Keratinocyte (primary cell): ENCODE measurements around the gene ITCH. TPM values are rescaled to one million over a fixed set of nuclear protein-coding genes. Genes with fewer than 3 reads are reported as not detected.

Experiments used
- DNase-seq: peaks from one replicate; pipeline ENCODE4 v3.0.0-alpha.2; 2011; ENCODE audit warnings: low read depth, missing footprints, low spot score
- FAIRE-seq: peaks from 2 replicates; lab custom pipeline; 2011; peaks lifted over from hg19 to GRCh38; lab: Jason Lieb, UNC
- H2AFZ ChIP-seq: 2 replicates; pipeline ENCODE4 v1.6.0; 2012; ENCODE audit warnings: low read length, control low read depth, inconsistent platforms; ENCODE audit not compliant: control insufficient read depth
- H3K27ac ChIP-seq: 2 replicates; pipeline ENCODE4 v1.5.1; 2011; ENCODE audit warnings: low read length; ENCODE audit not compliant: control insufficient read depth, insufficient read depth
- H3K27me3 ChIP-seq: 3 replicates; pipeline ENCODE4 v1.6.0; 2011; ENCODE audit warnings: low read length; ENCODE audit not compliant: control insufficient read depth, insufficient read depth; ENCODE audit errors: extremely low read depth
- H3K36me3 ChIP-seq, 2 experiments: 2 replicates in 1 of 2; 3 replicates in 1 of 2; pipeline ENCODE4 v1.5.1; 2011; ENCODE audit warnings: low read length in 2 of 2, mild to moderate bottlenecking in 1 of 2; ENCODE audit not compliant: control insufficient read depth in 2 of 2, insufficient read depth in 2 of 2; ENCODE audit errors: extremely low read depth in 1 of 2
- H3K4me1 ChIP-seq: 3 replicates; pipeline ENCODE4 v1.5.1; 2011; ENCODE audit warnings: low read length; ENCODE audit not compliant: control insufficient read depth, insufficient read depth; ENCODE audit errors: extremely low read depth
- H3K4me2 ChIP-seq: 3 replicates; pipeline ENCODE4 v1.6.0; 2011; ENCODE audit warnings: low read depth, low read length; ENCODE audit not compliant: control insufficient read depth, insufficient read depth; ENCODE audit errors: extremely low read depth
- H3K4me3 ChIP-seq, 3 experiments: fragments of 200-600 bp in 1 of 3; sonication (generic) in 1 of 3; 2 replicates in 2 of 3; 3 replicates in 1 of 3; pipeline ENCODE4 v1.5.1; 2011 to 2016; ENCODE audit warnings: low read length in 3 of 3, mild to moderate bottlenecking in 3 of 3, control low read depth in 2 of 3, inconsistent platforms in 1 of 3, low read depth in 1 of 3, mixed read lengths in 1 of 3, mixed run types in 1 of 3, moderate library complexity in 1 of 3; ENCODE audit not compliant: control insufficient read depth in 2 of 3, insufficient read depth in 2 of 3; ENCODE audit errors: extremely low read depth in 1 of 3
- H3K79me2 ChIP-seq: 2 replicates; pipeline ENCODE4 v1.6.0; 2012; ENCODE audit warnings: low read length; ENCODE audit not compliant: control insufficient read depth, insufficient read depth
- H3K9ac ChIP-seq: 3 replicates; pipeline ENCODE4 v1.6.0; 2011; ENCODE audit warnings: low read length; ENCODE audit not compliant: control insufficient read depth, insufficient read depth; ENCODE audit errors: extremely low read depth
- H3K9me1 ChIP-seq: 3 replicates; pipeline ENCODE4 v1.6.0; 2011; ENCODE audit warnings: low read length; ENCODE audit not compliant: control insufficient read depth, insufficient read depth; ENCODE audit errors: extremely low read depth
- H3K9me3 ChIP-seq: 2 replicates; pipeline ENCODE4 v1.5.1; 2012; ENCODE audit warnings: low read depth, low read length; ENCODE audit not compliant: control insufficient read depth
- H4K20me1 ChIP-seq: 3 replicates; pipeline ENCODE4 v1.6.0; 2011; ENCODE audit warnings: low read length; ENCODE audit not compliant: control insufficient read depth, insufficient read depth; ENCODE audit errors: extremely low read depth
- EZH2 ChIP-seq: IDR thresholded peaks from one replicate; pipeline ENCODE4 v1.6.1; 2012; ENCODE audit warnings: inconsistent platforms, mild to moderate bottlenecking, low read length, moderate library complexity
- dilution Hi-C: fragments of 300-500 bp; cut with MboI; formaldehyde crosslinking; loops from one replicate; pipeline ENCODE4 v1.7.0; 2020; ENCODE audit warnings: low sequenced_read_pairs; ENCODE audit not compliant: extremely low pct_ligation_motif_present
- polyA plus RNA-seq, 5 experiments: library from polyadenylated mRNA; depleted of rRNA in 3 of 5; stranded (reverse) in 3 of 5; stranded (forward) in 1 of 5; unstranded in 1 of 5; fragments of >200 nt; gene quantifications; 1 replicate in 1 of 5; 2 replicates in 3 of 5; 3 replicates in 1 of 5; pipeline versions ENCODE4 v1.2.1 to v1.2.3, GENCODE V29; 2011 to 2012; ENCODE audit warnings: missing spikeins in 2 of 5, low read depth in 1 of 5, low replicate concordance in 1 of 5
- TF ChIP-seq, protein P1 (sequence below), 3 experiments: IDR thresholded peaks in 1 of 3; conservative IDR thresholded peaks in 1 of 3; optimal IDR thresholded peaks in 1 of 3; 2 replicates in 2 of 3; 3 replicates in 1 of 3; pipeline versions ENCODE3 to v1.5.1; 2011; ENCODE audit warnings: low read length in 3 of 3, mild to moderate bottlenecking in 3 of 3, moderate library complexity in 2 of 3, control low read depth in 1 of 3, inconsistent platforms in 1 of 3; ENCODE audit not compliant: insufficient read depth in 2 of 3; ENCODE audit errors: extremely low read depth in 1 of 3

The ITCH gene
- polyA plus RNA-seq, 1 donor (not counting 4 experiments of a cell fraction or from before 2014, with no cell fraction given): 42.5 TPM

DNA sequence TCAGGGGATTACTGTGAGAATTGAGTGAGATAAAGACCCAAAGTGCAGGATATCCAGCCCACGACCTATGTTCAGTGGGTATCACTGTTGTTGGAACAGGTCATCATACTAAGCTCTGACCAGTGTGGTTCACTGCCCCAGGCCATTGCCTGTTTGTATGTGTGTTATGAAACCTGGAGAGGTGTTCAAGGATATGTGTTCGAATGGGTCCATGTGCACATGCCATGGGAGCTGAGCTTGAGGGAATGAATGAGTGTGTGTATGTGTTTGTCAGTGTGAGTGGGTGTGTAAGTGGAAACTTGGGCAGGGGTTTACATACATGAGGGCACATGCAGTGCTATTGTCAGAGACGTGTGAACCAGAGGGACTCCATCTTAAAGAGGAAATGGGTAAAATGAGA is 42.2 kb upstream of the ITCH start:
- Histone ChIP-seq H3K4me1 (peaks cover 20% of the 10 kb centered on the region), H3K9me1 (no peaks in the 10 kb centered on the region), H3K9ac (no peak overlapping the region), H2AFZ (no peak overlapping the region), H3K9me3 (no peaks in the 10 kb centered on the region), H3K27me3 (no peaks in the 10 kb centered on the region), H4K20me1 (no peaks in the 10 kb centered on the region), H3K79me2 (no peaks in the 10 kb centered on the region), H3K27ac (no peak overlapping the region), H3K4me2 (no peak overlapping the region), H3K36me3 (no peaks in the 10 kb centered on the region), H3K4me3 (no peak overlapping the region)
- no peak for DNase-seq
- dilution Hi-C loops: no loop called here
- no peak for FAIRE-seq
- TF ChIP-seq, protein P1, sequence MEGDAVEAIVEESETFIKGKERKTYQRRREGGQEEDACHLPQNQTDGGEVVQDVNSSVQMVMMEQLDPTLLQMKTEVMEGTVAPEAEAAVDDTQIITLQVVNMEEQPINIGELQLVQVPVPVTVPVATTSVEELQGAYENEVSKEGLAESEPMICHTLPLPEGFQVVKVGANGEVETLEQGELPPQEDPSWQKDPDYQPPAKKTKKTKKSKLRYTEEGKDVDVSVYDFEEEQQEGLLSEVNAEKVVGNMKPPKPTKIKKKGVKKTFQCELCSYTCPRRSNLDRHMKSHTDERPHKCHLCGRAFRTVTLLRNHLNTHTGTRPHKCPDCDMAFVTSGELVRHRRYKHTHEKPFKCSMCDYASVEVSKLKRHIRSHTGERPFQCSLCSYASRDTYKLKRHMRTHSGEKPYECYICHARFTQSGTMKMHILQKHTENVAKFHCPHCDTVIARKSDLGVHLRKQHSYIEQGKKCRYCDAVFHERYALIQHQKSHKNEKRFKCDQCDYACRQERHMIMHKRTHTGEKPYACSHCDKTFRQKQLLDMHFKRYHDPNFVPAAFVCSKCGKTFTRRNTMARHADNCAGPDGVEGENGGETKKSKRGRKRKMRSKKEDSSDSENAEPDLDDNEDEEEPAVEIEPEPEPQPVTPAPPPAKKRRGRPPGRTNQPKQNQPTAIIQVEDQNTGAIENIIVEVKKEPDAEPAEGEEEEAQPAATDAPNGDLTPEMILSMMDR (optimal IDR thresholded peaks at IDR 0.05 in 1 of 3, IDR thresholded peaks at IDR 0.05 in 1 of 3, conservative IDR thresholded peaks at IDR 0.05 in 1 of 3; ENCODE audit: extremely low read depth in 1 of 3, insufficient read depth in 2 of 3, low read length in 3 of 3): no peak
- TF ChIP-seq EZH2: no peak

DNA sequence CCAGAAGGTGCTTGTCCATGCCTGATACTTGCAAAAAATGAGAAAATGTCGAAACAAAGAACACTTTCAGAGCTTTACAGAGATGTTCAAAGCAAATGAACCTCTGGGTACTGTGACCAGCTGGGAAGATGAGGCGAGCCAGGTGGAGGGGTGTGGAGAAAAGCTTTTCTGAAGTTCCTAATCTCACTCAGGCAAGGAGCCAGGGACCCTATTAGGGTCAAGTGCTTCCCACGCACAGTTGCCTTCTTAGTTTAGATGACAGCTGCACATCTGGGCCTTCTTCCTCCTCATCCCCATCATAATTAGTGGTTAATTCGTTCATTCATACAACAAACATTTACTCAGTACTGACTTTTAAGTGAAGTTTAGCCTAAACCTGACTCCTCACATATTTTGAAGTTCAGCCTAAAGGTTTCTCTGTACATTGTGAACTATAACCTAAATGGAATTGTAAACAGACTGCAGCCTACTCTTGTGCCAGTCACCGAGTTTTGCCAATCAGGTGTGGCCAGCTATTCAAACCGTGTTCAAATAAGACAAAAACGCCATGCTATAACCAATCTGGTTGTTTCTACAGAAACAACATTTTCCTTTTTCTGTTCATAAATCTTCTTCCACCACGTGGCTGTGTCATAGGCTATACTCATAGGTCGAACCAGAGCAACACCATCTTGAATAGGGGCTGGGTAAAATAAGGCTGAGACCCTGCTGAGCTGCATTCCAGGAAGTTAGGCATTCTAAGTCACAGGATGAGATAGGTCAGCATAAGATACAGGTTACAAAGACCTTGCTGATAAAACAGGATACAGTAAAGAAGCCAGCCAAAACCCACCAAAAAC is 40.6 kb upstream of the ITCH start:
- no peak for TF ChIP-seq EZH2

More for the DNA sequence above, 40.6 kb upstream of the ITCH start:
- H2AFZ ChIP-seq: no peak overlapping the region
- no peak overlapping the region for H3K4me3 ChIP-seq
- H3K9me3 ChIP-seq: no peaks in the 10 kb centered on the region
- no peaks in the 10 kb centered on the region for H3K9me1 ChIP-seq
- no peaks in the 10 kb centered on the region for H3K27me3 ChIP-seq
- no peak overlapping the region for H3K4me2 ChIP-seq
- no peak overlapping the region for H3K9ac ChIP-seq
- no peak for DNase-seq
- H3K36me3 ChIP-seq: no peaks in the 10 kb centered on the region
- no peaks in the 10 kb centered on the region for H3K79me2 ChIP-seq
- H3K27ac ChIP-seq: no peak overlapping the region
- H4K20me1 ChIP-seq: no peaks in the 10 kb centered on the region
- FAIRE-seq: no peak
- peaks cover 8% of the 10 kb centered on the region for H3K4me1 ChIP-seq
- dilution Hi-C loops: no loop called here
